T-helper 1 cell (primary cell): ENCODE measurements around the gene GPR158.
"Not testable (repeated sequence)": the region's sequence is repeated elsewhere in the genome, so short reads cannot be mapped to it uniquely, and the experiment has no call there.

Experiments used
- DNase-seq, 5 donors: peaks; one replicate each; pipeline ENCODE4 v3.0.0-alpha.2; 2012 to 2020

Gene GPR158

DNA sequence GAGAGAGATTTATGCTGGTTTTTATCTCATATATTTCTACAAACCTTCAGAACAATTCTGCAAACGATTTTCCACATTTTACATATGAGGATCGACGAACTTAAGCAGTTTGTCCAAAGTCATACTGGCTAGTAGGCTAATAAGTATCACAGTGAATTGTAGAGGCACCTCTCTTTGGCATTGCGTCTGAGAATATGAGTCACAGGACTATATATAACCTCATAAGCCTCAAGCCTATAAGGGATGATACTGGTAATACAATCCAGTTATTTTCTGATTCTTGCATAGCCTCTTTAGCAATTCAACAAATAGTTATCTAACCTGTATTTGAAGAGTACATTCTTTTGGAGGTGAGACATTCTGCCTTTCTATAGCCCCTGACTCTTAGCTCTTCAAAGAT, 129.8 kb downstream of the GPR158 start:
- DNase-seq = no peak

DNA sequence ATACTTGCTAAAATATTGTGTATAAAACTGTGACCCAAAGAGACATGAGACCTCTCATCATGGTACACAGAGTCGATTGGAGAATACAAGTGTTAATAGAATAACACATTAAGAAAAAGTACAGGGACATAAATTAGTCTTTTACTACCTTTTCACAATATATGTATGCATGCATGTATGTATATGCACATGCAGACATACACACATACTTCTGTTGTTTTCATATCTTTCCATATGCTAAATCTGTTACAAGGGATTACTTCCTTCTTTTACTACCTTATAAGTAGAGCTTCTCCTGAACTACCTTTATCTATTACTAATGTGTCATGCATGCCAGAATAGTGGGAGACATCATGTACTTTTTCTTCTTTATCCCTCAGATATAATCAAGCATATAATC, 131.6 kb downstream of the GPR158 start:
- DNase-seq = no peak

DNA sequence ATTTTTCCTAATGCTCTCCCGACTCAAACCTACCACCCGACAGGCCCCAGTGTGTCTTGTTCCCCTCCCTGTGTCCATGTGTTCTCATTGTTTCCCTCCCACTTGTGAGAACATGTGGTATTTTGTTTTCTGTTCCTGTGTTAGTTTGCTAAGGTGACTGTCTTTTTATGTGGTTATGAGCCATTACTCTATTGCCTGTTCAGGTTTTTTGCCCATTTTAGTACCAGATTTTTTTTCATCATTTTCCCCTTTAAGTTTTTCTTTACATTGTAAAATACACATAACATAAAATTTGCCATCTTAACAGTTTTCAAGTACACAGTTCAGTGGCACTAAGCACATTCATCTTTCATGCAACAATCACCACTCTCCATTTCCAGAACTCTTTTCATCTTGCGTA, 133.5 kb downstream of the GPR158 start:
- no peak for DNase-seq

DNA sequence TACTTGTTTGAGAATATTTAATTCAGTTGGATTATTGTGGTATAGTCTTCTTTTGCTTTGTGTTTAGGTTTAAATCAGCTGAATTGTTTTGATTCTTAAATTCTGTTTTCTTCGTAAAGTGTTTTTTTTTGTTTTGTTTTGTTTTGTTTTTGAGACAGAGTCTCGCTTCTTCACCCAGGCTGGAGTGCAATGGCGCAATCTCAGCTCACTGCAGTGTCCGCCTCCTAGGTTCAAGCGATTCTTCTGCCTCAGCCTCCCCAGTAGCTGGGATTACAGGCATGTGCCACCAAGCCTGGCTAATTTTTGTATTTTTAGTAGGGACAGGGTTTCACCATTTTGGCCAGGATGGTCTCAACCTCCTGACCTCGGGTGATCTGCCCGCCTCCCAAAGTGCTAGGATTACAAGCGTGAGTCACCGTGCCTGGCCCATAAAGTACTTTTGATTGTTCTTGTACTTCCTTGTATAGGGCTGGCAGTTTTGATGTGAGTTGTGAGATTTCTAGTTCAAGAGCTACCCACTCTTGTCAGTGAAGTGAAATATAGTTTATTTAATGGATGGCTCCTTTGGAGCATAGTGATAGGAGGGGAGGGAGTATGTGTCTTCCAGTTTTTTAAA, 142.9 kb downstream of the GPR158 start:
- DNase-seq = not testable (repeated sequence)

DNA sequence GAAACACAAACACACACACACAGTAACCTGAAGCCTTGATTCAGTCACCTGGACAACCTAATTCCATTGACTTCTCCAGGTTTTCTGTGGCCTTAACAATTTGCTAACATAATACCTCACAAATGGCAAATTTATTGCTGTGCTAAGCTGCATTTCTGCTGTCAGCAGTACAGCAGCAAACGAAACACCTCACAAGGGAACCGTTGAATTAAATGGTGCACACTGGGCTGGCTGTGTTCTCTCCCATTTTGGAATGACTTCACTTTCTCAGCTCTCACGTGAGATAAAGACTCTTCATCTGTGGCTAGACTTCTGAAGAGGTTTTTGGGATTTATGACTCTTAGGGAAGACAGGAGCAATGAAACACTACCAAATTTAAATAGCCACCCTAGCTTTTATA, 152.5 kb downstream of the GPR158 start:
- DNase-seq = no peak

DNA sequence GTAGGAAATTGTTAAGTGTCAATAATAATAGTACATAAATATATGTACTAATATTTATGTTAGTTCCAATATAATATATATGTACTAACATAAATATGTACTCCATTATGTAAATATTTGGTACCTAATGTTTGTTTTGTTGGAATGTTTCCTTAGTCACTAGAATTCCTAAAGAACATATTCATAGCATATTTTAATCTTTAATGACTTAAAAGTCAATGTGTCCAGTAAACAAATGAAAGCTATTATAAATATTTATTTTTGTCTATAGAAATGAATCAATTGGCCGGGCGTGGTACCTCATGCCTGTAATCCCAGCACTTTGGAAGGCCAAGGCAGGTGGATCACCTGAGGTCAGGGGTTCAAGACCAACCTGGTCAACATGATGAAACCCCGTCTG, 153.6 kb downstream of the GPR158 start:
- no peak for DNase-seq

DNA sequence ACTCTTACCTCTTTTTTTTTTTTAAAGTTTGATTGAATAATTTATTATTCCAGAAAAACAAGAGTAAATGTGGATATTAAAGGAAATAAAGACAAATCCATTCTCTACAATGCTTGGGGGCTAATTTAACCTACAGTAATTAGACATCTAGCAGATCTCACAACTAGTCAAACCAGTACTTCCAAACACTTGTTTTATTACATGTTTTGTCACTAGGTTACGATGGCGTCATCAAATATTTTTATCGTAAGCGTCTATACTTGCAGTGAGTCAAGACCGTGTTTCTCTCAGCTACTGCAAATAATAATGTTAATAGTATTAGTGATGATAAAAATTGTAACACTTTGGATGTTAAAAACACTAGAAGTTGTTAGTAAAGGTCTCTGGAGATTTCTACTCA, 154.8 kb downstream of the GPR158 start:
- DNase-seq = not testable (repeated sequence)

DNA sequence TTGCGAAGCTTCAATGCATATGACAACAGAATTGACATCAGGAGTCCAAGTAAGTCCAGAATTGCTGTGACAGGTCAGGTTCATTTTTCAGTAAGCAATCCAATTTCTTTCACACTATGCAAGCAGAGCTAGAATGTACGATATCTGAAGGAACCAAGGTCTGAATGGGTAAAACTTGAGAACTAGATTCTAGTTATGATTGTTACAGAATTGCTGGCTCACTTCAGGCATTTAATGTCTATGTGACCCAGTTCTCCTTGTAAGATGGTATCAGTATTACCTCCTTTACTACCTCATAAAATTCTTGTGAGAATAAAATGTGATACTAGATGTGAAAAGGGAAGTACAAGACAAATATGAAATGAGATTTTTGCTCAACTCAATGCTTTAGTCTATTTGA, 159.6 kb downstream of the GPR158 start:
- DNase-seq = no peak

DNA sequence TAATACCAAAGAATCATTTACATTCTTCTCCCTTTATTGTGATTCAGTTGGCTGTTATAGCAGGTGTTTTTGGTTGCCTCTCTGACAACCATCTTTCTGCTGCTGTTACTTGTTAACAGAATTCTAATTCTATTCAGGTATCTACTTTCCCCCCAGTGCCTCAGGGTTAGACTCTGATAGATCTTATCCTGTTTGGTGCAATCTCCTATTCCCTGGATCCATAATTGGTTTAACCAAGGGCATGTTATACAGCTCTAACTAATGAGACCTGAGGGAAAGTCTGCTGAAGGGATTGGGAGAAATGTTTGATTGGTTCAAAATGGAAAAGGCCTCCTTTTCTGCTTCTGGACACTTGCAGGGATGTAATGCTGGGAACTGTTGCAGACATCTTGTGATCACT, 161.5 kb downstream of the GPR158 start:
- no peak for DNase-seq

DNA sequence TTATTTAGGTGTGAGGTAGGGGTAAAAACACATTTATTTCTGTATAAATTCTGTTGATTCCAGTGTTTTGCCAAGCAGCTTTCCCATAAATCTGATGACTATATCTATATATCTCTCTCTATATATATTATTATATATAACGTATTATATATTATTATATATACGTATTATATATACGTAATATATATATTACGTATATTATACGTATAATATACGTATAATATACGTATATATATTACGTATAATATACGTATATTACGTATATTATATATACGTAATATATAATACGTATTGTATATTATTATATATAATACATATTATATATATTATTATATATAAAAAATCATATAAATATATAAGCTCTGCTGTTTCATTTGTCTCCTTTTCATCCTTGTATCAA, 163.5 kb downstream of the GPR158 start:
- no peak for DNase-seq

DNA sequence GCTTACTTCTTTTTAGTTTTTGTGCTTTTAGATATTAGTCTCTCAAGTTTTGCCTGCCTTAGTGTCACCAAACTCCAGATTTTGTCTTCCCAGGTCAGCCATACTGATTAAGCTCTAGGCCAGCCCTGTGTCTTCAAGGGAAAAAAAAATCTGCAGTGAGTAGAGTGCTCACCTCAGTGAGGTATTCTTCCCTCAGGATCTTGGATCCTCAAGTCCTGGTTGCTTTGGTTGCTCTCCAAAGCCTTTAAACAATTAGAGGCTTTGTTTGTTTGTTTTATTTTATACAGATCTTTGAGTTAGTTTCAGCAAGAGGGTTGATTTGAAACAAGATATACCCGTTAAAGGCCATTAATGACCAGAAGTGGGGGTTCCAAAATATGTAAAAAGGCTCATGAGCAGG, 165.2 kb downstream of the GPR158 start:
- no peak for DNase-seq

DNA sequence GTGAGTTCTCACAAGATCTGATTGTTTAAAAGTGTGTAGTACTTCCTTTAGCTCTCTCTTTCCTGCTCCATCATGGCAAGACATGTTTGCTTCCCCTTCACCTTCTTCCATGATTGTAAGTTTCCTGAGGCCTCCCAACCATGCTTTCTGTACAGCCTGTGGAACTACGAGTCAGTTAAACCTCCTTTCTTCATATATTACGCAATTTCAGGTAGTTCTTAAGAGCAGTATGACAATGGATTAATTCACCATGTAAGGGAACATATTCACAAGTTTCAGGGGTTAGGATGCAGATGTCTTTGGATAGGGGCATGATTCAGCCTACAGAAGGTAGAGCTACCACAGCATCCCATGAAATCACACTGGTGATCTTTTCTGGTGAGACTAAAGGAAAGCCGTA, 174.7 kb downstream of the GPR158 start:
- no peak for DNase-seq

DNA sequence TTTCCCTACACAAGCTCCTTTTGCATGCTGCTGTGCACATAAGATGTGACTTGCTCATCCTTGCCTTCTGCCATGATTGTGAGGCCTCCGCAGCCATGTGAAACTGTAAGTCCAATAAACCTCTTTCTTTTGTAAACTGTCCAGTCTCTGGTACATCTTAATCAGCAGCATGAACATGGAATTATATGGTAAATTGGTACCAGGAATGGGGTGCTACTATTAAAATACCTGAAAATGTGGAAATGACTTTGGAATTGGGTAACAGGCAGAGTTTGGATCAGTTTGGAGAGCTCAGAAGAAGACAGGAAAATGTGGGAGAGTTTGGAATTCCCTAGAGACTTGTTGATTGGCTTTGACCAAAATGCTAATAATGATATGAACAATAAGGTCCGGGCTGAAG, 181.8 kb downstream of the GPR158 start:
- no peak for DNase-seq

DNA sequence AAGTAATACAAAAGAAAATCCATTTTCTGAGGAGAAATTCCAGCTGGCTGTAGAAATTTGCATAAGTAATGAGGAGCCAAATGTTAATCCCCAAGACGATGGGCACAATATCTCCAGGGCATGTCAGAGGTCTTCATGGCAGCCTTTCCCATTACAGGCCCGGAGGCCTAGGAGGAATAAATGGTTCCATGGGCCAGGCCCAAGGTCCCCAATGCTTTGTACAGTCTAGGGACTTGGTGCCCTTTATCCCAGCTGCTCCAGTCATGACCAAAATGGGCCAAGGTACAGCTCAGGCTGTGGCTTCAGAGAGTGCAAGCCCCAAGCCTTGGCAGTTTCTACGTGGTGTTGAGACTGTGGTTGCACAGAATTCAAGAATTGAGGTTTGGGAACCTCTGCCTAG, 182.5 kb downstream of the GPR158 start:
- no peak for DNase-seq

DNA sequence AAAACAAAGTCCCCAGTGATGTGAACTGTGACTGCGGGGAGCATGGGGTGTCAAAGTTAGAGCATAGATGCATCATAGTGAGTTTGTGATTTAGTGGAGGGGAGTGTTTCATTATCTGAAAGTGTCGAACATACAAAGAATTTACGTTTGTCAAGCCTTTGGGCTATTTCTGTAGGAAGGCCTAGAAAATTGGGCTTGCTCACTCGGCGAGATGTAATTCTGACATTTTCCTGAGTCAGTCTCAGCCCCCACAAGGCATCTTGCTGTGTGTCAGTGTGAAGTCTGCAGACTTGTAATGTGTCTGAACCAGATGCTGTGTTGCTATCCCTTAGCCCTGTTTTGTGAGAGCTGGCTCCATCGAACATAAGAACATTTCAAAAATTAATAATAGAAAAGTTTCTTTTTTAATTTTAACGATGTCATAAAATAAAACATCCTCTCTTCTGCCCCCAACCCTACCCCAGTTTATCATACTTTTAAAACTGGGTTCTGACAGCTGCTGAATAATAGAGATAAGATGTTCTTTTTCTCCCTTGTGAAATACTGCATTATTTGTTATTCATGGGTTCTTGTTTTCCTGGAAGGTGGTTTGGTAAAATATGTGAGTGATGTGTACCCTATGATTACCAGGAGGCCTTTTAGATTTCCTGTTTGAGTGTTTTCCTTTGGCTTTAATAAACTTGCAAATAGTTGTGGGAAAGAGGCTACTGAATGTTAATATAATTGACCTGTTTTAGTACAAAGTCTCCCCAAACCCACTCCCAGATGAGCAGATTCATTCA, 207.4 kb downstream of the GPR158 start:
- DNase-seq = no peak

DNA sequence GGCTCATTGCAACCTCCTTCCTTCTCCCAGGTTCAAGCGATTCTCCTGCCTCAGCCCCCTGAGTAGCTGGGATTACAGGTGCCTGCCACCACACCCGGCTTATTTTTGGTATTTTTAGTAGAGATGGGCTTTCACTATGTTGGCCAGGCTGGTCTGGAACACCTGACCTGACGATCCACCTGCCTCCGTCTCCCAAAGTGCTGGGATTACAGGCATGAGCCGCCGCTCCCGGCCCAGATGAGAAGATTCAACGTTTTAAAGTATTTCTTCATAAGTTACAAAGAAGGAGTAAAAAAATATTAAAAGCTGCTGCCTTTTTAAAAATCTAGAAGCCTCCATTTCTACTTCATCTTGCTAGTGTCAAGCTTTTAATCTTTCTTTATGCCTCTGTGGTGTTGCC, 208.1 kb downstream of the GPR158 start:
- DNase-seq = not testable (repeated sequence)

DNA sequence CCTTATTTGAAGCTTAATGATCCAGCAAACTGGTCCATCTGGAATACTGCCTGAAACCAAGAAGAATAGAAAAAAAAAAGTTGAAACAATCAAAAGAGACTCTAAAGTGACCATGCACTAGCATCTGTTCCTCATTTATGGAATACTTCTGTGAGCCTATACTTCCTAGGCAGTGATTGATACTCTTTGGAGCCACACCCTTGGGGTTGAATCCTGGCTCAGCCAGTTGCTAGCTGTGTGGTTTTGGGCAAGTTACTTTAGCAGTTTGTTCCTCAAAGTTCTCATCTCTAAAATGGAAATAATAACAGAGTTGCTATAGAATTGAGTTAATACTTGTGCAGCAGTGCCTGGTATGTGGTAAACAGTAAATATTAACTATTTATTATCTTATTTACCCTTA, 208.9 kb downstream of the GPR158 start:
- no peak for DNase-seq

DNA sequence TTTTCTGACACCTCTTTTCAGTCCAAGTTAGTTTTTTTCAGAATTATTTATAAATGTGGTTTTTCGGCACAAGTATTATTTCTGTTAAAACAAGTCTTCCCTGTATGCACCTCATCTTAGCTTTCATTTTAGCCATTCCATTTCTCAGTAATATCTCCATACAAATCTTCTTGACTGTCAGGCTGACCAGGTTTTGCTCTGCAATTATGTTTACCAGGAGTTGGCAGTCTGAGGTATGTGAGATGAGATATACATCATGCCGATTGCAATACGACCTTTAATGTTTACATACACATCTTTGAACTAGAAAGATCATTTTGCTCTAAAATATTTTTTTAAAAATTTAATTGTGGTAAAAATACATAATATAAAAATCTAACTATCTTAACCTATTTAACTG, 209.8 kb downstream of the GPR158 start:
- DNase-seq = no peak

DNA sequence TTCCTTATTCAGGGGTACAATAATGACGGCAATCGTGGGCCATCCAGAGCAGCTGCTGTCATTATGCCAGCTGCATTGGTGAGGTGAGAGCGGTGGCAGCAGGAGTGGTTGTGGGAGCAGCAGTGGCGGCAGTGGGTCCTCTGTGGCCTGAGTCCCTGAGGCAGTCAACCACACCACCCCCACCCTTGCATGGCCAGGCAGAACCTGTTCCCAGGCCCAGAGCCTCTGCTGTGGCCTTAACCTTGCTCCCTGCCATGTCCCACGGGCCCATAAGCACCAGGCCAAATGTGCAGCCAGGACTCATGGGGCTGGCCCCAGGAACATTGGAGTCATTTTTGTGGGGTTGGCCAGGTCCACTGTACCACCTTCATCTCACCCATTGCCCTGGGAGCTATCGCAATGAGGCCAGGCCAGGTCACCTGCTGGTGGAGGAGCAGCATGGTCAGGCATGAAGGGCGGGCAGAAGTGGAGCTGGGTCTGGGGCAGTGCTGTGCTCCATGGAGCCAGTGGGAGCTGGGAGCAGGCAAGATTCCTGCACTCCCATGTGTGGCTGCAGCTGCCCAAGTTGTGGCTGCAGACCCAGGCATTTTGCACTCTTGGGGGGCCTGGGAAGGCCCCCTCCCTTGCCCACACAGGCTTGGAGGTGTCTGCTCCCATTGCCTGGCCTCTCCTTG, 213.5 kb downstream of the GPR158 start:
- DNase-seq = no peak

DNA sequence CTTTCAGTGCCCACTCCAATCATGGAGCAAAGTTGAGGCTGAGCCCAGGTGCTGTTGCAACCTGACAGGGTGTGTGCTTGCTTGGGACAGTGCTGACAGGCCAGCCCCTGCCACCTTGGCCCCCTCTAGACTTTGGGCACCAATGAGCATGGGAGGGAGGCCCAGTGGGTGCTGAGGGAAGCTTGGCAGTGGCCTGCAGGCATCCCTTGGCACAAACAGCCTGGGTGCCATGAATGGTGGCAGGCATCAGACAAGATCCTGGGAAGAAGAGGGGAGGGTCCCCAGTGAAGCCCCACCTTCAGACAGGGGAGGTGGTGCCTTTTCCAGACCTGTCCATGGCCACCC, 214.0 kb downstream of the GPR158 start:
- DNase-seq = no peak

DNA sequence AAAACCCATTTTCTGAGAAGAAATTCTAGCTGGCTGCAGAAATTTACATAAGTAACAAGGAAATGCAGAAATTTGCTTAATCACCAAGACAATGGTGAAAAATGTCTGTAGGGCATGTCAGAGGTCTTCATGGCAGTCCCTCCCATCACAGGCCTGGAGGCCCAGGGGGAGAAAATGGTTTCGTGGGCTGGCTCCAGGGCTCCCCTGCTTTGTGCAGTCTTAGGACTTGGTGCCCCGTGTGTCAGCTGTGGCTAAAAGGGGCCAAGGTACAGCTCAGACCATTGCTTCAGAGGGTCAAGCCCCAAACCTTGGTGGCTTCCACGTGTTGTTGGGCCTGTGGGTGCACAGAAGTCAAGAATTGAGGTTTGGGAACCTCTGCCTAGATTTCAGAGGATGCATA, 215.9 kb downstream of the GPR158 start:
- no peak for DNase-seq

DNA sequence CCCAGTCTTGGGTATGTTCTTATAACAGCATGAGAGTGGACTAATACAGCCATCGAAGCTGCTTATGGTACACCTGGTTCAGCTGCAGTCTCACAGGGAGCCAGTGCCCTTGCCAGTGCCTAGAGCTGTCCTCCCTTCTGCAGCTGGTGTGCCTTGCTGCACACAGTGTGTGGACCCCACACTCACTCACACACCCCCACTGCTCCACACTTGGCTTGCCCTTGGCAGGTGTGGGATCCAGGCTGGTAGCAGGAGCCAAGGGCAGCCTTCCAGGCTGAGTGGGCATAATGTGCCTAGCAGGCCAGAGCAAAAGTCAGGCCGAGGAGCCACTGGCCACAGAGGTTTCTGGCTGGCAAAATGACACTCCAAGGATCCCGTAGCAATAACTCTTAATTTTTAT, 217.3 kb downstream of the GPR158 start:
- no peak for DNase-seq

DNA sequence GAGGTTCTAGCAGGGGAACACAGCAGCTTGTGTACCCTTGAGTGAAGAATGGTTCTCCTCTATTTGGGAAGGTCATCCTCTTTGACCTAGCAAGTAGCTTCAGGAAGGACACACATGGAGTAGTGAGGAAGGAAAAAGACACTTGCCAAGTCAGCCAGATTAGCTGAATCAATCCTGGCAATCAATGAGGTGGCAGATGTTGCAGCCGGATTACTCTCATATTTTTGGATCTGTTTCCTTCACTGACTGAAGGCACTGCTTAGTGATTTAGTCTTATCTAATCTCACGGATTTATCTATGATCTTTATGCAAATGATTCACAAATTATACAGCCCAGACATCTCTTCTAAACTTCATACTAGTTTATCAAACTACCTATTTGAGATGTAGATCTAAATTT, 218.8 kb downstream of the GPR158 start:
- no peak for DNase-seq

DNA sequence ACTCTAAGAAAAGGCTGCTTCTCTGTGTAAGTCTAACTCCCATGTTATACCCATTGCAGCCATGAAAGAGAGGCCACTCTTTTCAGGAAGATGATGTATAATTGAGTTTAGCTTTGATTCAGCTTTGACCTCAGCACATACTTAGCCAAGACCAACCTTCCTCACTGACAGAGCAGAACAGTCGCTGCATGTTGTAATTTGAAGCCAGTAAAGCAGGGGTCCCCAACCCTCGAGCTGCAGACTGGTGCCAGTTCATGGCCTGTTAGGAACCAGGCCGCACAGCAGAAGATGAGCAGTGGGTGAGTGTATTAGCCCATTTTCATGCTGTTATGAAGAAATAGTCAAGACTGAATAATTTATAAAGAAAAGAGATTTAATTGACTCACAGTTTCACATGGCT, 223.9 kb downstream of the GPR158 start:
- DNase-seq = no peak
